Stimulated activated CD4-positive, alpha-beta T cell treated with anti-CD3 and anti-CD28 coated beads, Interleukin-2, amount 100 ng/mL, for 48 hours (primary cell): ENCODE results near the gene HEATR5A.

Experiments used
- DNase-seq, 2 donors: peaks; one replicate each; pipeline ENCODE4 v3.0.0-alpha.2; 2020

The HEATR5A gene

DNA sequence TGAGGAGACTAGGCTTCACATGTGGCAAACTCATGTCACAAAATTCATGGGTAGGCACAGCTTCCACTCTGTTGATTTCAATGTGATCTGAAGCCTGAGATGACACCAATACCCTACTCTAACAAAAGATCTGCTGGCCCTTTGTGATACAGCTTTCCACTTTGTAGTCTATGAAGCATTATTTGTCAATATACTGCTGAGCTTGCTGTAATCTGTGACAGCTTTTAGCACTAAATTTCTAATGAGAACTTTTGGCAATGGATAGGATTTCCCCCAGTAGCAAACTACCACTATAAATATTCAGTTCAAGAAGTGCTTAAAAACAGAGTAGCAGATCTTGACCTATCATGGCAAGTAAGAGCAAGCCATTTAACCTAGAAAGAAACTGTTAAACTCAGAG lies 5.6 kb upstream of the HEATR5A start:
- DNase-seq, result no peak

DNA sequence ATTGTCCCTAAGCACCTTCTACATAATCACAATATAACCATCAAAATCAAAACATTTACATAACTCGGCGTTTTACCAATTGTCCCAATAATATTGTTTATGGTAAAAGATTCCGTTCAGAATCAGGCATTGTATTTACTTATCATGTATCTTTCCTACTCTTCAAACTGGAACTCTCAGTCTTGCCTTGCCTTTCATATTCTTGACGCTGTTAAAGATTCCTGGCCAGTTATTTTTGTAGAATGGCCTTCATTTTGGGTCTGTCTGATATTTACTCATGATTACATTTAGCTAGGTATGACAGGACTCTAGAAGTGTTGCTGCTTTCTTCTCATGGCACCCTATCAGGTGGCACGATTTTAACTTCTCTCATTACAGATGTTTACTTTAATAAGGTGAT lies 850 bp upstream of the HEATR5A start:
- no peak for DNase-seq

DNA sequence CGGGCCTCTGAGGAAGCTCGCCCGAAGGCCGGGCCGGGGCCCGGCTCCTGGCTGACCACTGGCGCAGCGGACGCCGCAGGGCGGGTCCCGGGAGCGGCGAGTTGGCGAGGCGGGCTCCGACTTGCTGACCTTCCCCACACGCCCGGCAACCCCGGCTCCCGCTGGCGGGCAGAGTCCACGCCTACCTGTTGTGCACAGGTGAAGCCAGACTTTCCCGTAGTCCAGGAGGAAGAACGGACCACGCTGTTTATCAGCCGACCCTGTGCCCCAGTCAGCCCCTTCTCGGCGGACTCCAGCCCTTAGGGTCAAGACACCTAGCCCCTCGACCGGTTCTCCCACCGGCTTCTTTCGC lies 407 bp downstream of the HEATR5A start:
- no peak for DNase-seq

DNA sequence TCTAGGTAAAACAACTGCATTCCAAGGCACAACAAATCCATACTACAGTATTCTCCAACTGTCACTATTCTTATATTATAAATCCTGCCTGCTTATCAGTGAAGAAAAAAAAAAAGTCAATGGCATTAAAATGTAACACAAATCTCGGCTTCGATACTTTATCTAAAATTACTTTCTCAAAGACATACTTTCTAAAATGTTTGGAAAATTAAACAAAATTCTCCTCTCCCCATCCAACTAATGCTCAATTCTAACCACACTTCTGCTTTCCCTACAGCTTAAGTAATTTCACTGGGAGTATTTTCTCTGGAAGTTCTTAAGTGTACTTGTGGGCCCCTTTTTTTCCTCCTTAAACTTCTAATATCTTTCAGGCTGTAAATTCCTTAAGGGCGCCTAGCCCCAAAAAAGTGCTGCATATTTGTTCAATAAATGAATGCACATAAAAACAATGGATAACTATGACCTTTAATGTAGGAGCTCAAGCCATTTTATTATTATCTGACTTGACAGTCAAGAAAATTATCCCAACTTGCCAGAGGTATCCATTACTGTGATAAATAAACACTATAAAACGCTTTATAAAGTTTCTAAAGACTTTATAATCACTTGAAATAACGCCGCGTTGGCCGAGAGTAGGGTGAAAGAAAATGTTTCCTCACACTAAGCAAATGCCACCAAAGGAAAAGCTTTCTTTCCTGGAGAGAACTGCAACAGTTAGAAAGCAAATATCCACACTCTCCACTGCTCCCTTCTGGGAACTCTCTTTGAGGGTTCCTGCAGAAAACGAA lies 977 bp downstream of the HEATR5A start:
- no peak for DNase-seq

DNA sequence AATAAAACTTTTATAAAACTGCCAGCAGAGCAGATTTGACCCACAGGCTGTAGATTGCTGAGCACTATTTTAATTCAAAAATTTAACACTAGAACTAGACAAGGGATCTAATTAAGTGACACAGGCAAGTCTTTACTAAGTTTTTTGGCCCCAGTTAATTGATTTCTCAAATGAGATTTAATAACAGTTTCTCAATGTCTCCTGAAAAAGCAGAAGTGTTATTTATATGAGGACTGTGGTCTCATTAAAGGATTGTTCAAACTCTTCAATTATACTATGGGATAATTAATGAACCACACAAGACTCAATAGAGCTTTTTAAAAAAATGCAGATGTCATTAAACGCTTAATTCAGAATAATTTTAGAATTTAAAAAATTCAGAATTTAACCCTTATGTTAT lies 1.9 kb downstream of the HEATR5A start:
- DNase-seq, result no peak

DNA sequence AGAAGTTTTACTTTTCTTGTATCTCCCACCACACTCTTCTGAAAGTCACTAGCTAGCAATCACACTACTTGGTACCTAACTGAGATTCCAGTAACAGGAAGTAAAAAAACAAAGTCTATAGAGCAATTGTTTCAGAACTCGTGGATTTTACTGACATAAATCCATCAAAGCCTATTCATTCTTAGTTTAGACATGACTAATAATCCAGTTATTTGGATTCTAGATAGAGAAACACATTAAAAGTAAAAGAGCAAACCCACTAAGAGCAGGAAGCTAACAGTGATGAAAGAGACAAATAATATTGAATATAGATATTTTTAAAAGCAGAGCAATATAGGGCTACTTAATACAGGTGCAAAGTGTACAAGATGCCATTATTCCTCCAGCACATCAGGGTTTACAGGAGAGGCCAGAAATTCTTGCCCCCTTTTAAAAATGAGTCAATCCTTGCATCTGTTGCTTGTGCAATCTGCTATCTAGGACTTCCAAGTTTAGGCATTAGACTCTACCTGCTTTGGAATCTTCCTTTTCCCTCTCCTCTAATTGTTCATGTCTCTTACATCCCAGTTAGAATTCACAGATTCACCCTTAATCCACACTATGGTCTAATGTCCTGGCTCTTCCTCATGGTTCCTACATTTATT lies 6.0 kb downstream of the HEATR5A start:
- no peak for DNase-seq

DNA sequence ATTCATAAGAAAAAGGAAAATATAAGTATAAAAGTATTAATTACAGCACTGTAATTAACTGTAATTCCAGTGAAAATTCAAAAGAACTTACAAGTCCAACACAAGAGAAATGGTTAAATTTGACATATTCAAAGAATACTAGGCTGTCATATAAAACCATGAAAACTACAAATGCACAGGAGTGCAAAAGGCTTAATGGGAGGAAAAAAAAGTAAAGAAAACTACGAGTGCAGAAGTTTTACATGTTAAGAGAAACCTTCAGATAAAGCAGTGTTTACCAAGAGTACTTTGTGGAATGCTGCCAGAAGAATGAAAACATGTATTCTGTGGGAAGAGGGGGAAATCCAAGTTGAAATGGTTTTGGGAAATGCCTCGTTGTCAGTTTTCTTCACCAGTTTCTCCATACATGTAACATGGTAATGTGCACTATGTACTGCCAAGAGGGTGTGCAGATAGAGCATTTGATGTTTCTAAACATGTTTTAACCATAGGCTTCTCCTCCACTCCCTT lies 9.1 kb downstream of the HEATR5A start:
- DNase-seq, result no peak

DNA sequence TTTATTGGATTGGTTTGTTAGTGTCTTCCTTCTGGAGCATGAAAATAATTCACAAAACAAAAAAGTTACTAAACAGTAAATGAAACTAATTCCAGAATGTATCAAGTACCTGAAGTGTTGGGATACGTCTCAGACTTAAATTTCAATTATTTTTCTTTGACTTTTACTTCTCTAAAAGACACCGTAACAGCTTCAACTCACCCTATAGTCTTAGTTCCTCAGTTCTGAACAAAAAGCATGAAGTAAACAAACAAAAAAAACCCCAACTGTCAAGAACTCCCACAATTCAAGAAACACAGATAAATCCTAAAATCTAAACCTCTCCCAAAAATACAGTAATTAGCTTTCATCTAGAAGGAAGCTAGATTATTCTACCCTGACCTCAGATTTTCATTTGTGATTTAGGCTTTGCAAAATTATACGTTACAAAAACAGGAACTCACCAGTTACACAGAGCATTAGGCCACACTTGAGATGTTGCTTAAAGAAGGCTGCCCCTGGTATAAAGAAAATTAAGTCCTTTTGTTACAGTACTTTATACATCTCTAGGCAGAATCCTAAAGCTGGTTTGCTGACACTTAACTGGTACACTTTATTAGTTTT lies 10.2 kb downstream of the HEATR5A start:
- DNase-seq, result no peak

DNA sequence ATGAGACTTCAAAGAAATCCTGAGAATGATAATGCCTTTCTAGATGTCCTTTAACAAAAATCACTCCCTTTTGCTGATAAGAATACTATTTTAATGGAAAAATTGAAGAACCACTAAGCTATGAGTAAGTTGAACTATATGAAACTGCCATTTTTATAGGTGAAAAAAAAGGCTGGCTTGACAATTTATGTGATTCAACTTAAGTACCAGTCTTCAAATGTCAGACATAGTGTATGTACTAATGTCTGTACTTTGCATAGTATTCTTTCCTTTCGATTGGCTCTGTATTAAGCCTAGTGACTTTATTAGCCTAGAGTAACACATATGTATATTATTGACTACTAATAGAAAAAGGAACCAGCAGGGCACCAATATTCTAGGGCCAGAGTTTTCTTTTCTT lies 11.9 kb downstream of the HEATR5A start:
- DNase-seq, result no peak

DNA sequence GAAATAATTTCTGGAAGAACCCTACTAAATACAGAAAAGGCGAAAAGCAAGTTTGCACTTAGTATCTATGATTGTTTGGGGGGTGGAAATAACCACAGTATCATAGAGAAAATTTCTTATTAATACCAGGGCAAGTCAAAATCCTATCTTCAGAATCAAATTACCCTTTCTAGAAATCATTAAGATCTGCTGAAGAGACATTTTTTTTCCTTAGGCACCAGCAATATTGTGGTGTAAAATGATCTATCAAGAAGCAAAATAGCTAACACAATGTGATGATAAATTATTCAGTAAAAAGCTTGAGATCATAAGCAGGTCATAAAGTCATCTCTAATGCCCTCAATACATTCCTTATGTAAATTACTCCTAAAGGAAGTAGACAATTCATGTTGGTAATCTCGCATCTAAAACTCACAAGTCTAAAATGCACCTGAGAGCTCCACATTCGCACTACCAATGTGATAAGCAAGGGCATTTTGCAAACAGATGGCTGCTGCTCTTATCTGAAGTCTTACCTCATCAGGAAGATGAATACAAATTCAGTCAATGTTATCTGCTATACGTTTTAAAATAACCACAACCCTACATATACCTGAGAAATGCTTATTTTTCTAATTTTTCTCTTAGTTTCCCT lies 14.6 kb downstream of the HEATR5A start:
- DNase-seq, result no peak

DNA sequence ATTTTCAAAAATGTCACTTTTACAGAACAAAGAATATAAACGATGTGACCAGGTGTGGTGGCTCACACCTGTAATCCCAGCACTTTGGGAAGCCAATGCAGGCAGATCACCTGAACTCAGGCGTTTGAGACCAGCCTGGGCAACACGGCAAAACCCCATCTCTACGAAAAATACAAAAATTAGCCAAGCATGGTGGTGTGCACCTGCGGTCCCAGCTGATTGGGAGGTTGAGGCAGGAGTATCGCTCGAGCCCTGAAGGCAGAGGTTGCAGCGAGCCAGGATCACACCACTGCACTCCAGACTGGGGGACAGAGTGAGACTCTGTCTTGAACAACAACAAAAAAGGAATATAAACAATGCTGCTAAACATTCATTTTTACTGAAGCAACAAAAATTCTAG lies 15.2 kb downstream of the HEATR5A start:
- DNase-seq, result no peak

DNA sequence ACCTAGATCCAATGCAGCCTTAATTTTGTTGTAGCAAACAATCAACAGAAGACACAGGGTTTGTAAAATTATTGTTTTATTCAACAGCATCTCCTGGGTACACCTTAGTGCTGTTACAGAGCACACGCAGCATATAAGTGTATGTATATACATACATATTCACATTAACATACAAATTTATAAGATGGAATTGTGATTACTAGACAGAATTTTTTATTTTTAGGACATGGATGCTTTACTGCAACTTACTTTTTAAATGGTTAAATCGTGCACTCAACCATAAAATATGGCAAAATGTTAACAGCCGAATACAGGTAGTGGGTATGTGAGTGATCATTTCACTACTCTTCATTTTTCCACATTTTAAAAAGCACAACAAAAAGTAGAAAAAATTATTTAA lies 16.6 kb downstream of the HEATR5A start:
- no peak for DNase-seq

DNA sequence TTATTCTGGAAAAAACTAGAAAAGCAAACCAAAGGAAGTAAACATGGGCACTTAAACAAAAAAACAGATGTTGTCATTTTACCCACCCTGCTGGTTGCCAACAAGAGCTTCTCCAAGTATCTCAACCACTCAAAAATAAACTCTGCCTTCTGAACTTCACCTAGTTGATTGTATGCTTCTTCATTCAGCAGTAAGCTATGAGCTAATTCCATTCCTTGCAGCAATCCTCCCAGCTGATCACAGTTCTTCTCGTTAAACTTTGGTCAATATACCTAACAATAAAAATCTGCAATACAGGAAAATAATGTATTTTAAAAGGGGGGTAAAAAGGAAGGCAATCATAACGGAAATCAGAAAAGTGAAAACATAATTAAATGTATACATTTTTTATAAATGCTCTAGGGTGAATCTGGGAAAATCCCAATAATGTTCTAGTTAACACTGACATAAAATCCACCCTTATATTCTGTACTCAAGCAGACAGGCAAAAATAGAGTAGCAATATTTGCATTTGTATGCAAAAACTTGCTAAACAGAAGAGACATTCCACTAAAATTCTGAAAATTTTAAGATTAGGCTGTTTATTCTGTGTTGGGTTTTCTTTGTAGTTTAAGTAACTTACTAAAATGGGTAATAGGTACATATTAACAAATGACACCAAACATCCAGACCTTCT lies 17.4 kb downstream of the HEATR5A start:
- DNase-seq, result no peak

DNA sequence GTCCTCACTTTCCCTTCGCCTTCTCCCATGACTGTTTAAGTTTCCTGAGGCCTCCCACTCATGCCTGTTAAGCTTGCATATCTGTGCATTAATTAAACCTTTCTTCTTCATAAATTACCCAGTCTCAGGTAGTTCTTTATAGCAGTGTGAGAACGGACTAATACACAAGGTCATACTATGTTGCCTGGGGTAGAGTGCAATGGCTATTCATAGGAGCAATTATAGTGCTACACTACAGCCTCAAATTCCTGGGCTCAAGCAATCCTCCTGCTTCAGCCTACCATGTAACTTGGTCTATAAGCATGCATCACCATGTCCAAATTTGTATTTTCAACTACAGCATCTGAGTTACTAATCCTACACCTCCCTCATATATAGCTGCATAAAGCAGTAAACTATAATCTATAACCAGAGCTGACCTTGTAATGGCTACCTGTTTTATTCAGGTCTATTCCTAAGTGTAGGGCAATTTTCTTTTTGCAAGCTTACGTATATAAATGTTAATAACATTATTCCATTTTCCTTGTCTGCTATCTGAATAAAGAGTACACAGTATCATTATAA lies 18.9 kb downstream of the HEATR5A start:
- no peak for DNase-seq

DNA sequence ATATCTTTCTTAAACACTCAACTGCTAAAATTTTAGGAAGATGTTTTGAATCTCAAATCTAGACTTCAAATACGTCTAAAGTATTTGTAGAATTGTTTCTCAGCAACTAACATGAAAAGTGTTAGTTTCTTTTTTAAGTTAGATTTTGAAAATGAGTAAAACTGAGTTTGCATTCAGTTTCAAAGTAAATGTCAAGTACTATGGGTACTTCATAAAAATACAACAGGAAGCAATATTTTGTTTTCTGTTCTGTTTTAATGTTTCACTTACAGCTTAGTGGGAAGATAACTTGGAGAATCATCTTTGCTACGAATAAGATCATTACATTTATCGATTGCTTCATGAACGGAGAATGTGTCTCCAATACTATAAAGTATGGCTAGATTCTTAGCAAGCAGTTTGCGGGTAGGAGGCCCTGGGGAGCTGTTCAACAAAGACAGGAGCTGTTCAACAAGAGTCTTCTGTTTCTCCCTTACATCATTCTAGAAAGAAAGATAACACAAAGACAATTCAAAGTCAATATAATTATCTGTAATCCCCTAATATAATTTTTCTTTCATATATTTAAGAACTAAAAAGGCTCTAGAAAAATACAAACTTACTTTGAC lies 20.2 kb downstream of the HEATR5A start:
- no peak for DNase-seq

DNA sequence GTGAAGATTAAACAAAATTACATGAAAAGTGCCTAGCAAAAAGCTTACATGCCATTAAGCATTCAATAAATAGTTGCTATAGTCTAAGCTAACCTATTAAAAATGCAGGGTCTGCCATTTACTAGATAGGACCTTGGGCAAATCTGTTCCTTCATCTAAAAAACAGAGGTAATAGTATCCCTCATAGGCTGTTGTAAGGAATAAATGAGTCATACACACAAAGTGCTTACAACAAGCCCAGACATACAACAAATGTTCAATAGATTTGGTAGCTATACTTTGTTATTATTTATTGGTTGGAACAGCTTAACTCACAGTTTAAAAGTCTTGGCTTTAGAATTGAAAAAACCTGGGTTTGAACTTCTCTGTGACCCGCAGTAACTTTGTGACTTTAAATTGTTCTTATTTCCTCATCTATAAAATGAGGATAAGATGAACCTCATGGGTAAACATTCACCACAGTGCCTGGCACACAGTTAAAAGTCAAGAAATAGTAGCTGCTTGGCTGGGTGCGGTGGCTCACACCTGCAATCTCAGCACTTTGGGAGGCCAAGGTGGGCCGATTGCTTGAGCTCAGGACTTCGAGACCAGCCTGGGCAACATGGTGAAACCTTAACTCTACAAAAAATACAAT lies 24.7 kb downstream of the HEATR5A start:
- no peak for DNase-seq

DNA sequence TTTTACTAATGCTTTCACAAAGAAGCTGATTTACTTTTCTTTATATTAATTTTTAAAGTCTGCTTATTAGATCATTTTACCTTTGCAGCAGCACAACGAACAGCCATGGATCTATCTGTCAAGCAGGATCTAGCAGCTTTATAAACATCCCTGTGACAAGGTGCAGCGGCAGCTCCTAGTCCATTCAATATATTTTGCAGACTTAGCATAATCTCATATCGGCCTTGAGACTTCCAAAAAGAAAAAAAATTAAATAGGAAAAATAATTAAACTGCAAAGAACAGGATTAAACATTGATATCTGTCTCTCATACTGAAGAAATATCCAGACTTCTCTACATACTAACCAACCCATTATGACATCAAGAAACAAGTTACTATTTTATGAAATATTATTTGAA lies 25.2 kb downstream of the HEATR5A start:
- DNase-seq, result no peak

DNA sequence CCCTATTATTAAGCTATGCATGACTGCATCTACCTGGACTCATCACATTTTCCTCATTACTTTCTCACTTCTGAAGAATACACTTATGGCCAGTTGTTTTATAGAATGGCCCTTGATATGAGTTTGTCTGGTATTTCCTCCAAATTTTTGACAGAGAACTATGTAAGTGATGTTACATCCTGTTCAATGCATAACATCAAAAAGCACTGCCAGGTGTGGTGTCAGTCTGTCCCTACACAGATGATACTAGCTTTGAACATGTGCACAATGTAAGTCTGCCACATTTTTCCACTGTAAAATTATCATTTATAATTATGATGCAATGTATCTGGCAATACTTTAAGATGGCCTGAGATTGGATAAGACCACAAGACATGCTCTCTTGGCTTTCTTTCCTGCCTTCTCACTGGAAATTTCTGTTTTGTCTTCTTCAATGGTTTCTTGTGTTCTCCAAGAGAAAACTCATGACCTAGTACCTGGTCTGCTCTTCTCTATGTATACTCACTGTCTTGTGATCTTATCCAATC lies 28.3 kb downstream of the HEATR5A start:
- no peak for DNase-seq

DNA sequence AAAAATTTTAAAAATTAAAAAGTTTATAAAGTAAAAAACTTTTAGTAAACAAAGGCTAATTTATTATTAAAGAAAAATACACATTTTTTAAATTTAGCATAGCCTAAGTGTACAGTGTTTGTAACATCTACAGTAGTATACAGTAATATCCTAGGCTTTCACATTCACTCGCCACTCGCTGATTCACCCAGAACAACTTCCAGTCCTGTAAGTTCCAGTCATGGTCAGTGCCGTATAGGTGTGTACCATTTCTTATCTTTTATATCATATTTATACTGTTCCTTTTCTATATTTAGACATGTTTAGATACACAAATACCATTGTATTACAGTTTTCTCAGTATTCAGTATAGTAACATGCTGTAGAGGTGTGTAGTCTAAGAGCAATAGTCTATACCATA lies 28.9 kb downstream of the HEATR5A start:
- DNase-seq, result no peak

DNA sequence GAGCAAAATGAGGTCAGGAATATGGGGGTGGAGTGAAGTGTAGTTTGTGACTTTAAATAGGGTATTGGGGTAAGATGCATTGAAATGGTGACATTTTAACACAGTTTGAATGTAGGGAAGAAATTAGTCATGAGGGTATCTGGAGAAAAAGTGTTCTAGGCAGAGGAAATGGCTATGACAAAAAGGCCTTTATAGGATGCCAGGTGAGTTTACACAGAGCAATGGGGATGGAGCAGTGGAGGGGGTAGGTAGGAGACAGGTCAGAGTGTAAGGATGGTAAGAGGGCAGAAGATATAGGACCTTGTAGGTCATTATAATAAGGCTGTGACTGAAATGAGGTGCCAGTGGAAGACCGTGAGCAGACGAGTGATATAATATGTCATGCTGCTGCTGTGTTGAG lies 30.4 kb downstream of the HEATR5A start:
- DNase-seq, result no peak

DNA sequence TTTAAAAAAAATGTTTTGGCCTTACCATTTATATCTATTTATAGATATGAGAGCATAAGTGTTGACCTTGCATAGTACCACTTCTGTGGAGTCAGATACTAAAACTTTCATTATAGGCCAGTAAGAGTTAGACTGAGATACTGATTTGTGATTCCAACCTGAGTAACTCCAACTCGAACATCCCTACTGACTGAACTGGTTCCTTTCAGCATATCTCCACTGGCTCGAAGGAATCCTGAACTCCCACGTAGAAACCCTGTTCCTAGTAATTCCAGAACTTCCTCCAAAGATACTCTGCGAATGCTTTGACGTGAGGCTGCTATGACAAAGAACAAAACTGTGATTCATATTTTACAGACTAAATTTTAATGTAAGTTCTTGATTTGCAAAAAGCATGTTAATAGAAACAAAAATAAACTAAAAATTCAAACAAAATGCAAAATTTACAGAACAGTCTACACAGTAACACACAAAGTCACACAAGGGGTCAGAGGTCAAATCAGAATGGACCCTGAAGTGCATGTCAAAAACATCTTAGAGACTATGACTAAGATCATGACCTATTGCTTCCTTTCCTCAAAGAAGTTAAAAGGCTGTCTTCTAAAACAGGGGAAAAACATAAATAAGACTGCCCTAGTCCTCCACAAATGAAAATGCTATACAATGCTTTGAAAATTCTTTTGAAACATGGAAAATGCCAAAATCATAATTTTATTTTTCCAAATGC lies 31.5 kb downstream of the HEATR5A start:
- DNase-seq, result peak in 1 of 2 donors; percentile 2
